ENCODE data around the gene NXT2. TPM values are rescaled to one million over a fixed set of nuclear protein-coding genes. Genes with fewer than 3 reads are reported as not detected.

NXT2 gene
- total RNA-seq, 1 experiment from 2014 or later = 14.6 TPM

DNA sequence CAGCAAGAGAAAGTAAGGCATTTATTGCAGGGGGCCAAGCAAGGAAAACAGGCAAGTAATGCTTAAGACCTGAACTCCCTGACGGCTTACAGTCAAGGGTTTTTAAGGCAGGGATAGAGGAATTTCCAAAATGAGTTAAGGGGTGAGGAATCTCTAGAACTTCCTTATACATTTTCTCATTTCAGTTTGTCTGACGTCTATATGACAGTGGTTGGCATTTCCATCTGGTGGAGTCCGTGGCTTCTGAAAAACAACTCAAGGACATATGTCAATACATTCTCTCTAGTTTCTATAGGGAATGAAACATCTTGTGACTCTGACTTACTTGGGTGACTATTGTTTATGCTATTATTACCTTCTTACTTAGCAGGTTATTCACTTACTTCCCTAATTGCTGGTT lies 35.5 kb upstream of the NXT2 start:
- H3K27ac Mint-ChIP-seq (ENCODE audit: unreplicated experiment) = no peak overlapping the region
- H3K27me3 Mint-ChIP-seq (ENCODE audit: unreplicated experiment) = peaks cover 31% of the 10 kb centered on the region
- DNase-seq = no peak
- no peaks in the 10 kb centered on the region for H3K9me3 Mint-ChIP-seq (ENCODE audit: low read depth, unreplicated experiment)
- BruUV-seq (replicated peaks) = no TSS peak
- H3K4me1 Mint-ChIP-seq (ENCODE audit: low read depth, unreplicated experiment) = no peaks in the 10 kb centered on the region
- no peak overlapping the region for H3K4me3 Mint-ChIP-seq (ENCODE audit: low read depth, unreplicated experiment)
- CTCF ChIA-PET = no interaction called here
- no peak for TF ChIP-seq CTCF (IDR thresholded peaks at IDR 0.05; ENCODE audit: unreplicated experiment)
- no peaks in the 10 kb centered on the region for H3K36me3 Mint-ChIP-seq (ENCODE audit: insufficient read depth, unreplicated experiment)
- intact Hi-C loops (cut with micrococcal nuclease; ENCODE audit: unreplicated experiment) = no loop called here

- no peaks in the 10 kb centered on the region for H3K36me3 Mint-ChIP-seq (ENCODE audit: insufficient read depth, unreplicated experiment)
- no peak overlapping the region for H3K4me3 Mint-ChIP-seq (ENCODE audit: low read depth, unreplicated experiment)
- no peak overlapping the region for H3K27ac Mint-ChIP-seq (ENCODE audit: unreplicated experiment)
- CTCF ChIA-PET = no interaction called here
- intact Hi-C loops (cut with micrococcal nuclease; ENCODE audit: unreplicated experiment) = no loop called here
- H3K4me1 Mint-ChIP-seq (ENCODE audit: low read depth, unreplicated experiment) = no peaks in the 10 kb centered on the region
- peaks cover 2% of the 10 kb centered on the region for H3K9me3 Mint-ChIP-seq (ENCODE audit: low read depth, unreplicated experiment)
- DNase-seq = no peak
- no TSS peak for BruUV-seq (replicated peaks)
- no peak for TF ChIP-seq CTCF (IDR thresholded peaks at IDR 0.05; ENCODE audit: unreplicated experiment)
- H3K27me3 Mint-ChIP-seq (ENCODE audit: unreplicated experiment) = no peaks in the 10 kb centered on the region
Measured at GRCh38 chrX:109508915-109509314, 27.7 kb upstream of the NXT2 start.

DNA sequence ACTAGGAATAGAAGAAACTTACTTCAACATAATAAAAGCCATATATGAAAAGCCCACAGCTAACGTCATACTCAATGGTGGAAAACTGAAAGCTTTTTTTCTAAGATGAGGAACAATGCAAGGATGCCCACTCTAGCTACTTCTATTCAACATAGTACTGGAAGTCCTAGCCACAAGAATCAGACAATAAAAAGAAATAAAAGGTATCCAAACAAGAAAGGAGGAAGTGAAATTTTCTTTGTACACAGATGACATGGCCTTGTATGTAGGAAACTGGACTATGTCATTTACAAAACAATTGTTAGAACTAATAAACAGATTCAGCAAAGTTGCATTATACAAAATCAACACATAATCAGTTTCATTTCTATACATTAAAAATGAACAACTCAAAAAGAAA lies 25.5 kb upstream of the NXT2 start:
- Mint-ChIP-seq H3K4me3 (ENCODE audit: low read depth, unreplicated experiment) (no peak overlapping the region), H3K36me3 (ENCODE audit: insufficient read depth, unreplicated experiment) (no peaks in the 10 kb centered on the region), H3K9me3 (ENCODE audit: low read depth, unreplicated experiment) (peaks cover 2% of the 10 kb centered on the region), H3K4me1 (ENCODE audit: low read depth, unreplicated experiment) (no peaks in the 10 kb centered on the region), H3K27ac (ENCODE audit: unreplicated experiment) (no peak overlapping the region), H3K27me3 (ENCODE audit: unreplicated experiment) (no peaks in the 10 kb centered on the region)
- CTCF ChIA-PET = no interaction called here
- DNase-seq = no peak
- TF ChIP-seq CTCF (IDR thresholded peaks at IDR 0.05; ENCODE audit: unreplicated experiment) = no peak
- BruUV-seq (replicated peaks) = no TSS peak
- intact Hi-C loops (cut with micrococcal nuclease; ENCODE audit: unreplicated experiment) = no loop called here

DNA sequence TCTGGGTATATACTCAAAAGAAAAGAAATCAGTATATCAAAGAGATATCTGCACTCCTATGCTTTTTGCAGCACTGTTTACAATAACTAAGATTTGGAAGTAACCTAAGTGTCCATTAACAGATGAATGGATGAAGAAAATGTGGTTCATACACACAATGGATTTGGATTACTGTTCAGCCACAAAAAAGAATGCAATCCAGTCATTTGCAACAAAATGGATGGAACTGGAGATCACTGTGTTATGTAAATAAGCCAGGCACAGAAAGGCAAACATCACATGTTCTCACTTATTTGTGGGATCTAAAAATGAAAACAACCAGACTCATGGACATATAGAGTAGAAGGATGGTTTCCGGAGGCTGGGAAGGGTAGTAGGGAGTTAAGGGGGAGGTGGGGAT lies 17.6 kb upstream of the NXT2 start:
- CTCF ChIA-PET = no interaction called here
- H3K27me3 Mint-ChIP-seq (ENCODE audit: unreplicated experiment) = peaks cover 40% of the 10 kb centered on the region
- H3K4me3 Mint-ChIP-seq (ENCODE audit: low read depth, unreplicated experiment) = no peak overlapping the region
- TF ChIP-seq CTCF (IDR thresholded peaks at IDR 0.05; ENCODE audit: unreplicated experiment) = no peak
- no peaks in the 10 kb centered on the region for H3K4me1 Mint-ChIP-seq (ENCODE audit: low read depth, unreplicated experiment)
- DNase-seq = no peak
- no TSS peak for BruUV-seq (replicated peaks)
- H3K36me3 Mint-ChIP-seq (ENCODE audit: insufficient read depth, unreplicated experiment) = no peaks in the 10 kb centered on the region
- intact Hi-C loops (cut with micrococcal nuclease; ENCODE audit: unreplicated experiment) = no loop called here
- H3K27ac Mint-ChIP-seq (ENCODE audit: unreplicated experiment) = no peak overlapping the region
- H3K9me3 Mint-ChIP-seq (ENCODE audit: low read depth, unreplicated experiment) = no peaks in the 10 kb centered on the region

DNA sequence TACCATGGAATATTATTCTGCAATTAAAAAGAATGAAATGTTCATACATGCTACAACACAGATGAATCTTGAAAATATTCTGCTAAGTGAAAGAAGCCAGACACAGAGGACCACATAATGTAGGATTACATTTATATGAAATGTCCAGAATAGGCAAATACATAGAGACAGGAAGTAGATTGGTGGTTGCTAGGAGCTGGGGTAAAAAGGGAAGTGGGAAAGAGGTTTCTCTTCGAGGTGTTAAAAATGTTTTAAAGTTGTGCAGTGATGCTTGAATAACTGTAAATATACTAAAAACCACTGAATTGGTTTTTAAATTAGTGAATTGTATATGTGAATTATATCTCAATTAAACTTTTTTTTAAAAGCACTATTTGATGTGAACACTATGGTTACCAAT lies 3.6 kb upstream of the NXT2 start:
- Mint-ChIP-seq H3K9me3 (ENCODE audit: low read depth, unreplicated experiment) (no peaks in the 10 kb centered on the region), H3K27ac (ENCODE audit: unreplicated experiment) (no peak overlapping the region), H3K4me1 (ENCODE audit: low read depth, unreplicated experiment) (peaks cover 17% of the 10 kb centered on the region), H3K4me3 (ENCODE audit: low read depth, unreplicated experiment) (no peak overlapping the region), H3K36me3 (ENCODE audit: insufficient read depth, unreplicated experiment) (peaks cover 19% of the 10 kb centered on the region), H3K27me3 (ENCODE audit: unreplicated experiment) (no peaks in the 10 kb centered on the region)
- no peak for DNase-seq
- intact Hi-C loops (cut with micrococcal nuclease; ENCODE audit: unreplicated experiment) = no loop called here
- TF ChIP-seq CTCF (IDR thresholded peaks at IDR 0.05; ENCODE audit: unreplicated experiment) = no peak
- CTCF ChIA-PET = no interaction called here
- no TSS peak for BruUV-seq (replicated peaks)

All from Calu3 (cell line).